Suppressor macrophage (primary cell): ENCODE measurements around the gene ZNF664.
A peak's percentile ranks its signal among the peaks of the same experiment; 100 is the strongest.

Source experiments
- DNase-seq, 4 experiments: peaks; one replicate each; pipeline ENCODE4 v3.0.0-alpha.2; 2020 to 2022

The ZNF664 gene

GRCh38 chr12:124010687-124011086 is 37.7 kb downstream of the ZNF664 start:
- DNase-seq = no peak

- DNase-seq = no peak
Measured at GRCh38 chr12:124011435-124012115, 38.6 kb downstream of the ZNF664 start.

DNA sequence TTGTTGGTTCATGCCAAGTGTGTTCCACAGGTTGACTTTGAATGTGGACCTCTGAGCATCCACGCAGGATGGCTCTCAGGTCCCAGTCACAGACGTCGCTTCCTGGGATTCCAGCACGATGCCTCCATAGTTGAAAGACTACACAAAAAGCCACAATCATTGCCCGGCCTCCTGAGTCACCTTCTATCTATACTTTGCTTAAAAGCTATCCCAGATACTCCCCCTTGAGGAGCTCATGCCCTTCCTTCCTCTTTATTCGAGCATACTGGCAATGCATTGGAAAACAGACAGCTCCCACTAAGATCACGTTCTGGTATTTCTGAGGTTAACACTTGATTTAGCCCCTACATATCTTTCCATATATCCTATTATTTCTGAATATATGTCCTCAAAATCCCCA is 40.1 kb downstream of the ZNF664 start:
- peak in 1 of 4 experiments; percentile 24 for DNase-seq

- no peak for DNase-seq
Measured at GRCh38 chr12:124015494-124016461, 42.8 kb downstream of the ZNF664 start.

DNA sequence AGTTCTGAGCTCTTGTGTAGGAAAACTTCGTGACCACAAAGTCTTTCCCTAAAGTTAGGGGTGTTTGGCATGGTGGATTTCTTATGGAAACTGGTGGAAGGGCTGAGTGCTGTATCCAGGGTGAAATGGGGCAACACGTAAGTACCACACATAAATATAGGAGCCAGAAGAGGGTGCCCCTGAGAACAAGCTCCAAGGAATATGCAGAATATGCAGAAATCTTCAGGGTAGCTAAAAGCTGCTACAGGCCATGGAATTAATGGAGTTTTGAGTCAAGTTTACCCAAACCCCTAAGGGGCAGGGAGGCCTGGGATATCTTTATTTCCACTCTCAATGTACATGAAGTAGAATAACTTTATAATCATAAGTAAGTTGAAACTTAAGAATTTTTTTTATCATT is 44.0 kb downstream of the ZNF664 start:
- DNase-seq = no peak

DNA sequence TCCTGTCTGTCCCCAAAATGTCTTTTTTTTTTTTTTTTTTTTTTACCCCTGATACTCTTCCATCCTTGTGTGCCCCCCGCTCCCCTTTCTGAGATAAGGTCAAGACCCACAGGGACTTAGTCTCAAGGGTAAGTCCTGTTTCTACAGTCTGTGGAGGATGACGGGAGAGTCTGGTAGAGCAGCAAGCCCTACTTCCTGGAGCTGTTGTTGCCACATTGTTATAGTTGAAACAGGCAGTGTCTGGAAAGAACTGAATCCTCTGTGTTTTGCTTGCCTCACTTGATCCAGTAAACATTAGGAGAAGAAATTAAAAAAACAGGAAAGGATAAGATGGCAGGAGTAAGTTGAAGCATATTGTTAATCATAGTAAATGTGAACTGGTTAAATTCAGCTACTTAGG is 45.5 kb downstream of the ZNF664 start:
- DNase-seq = no peak

GRCh38 chr12:124019115-124019514 is 46.1 kb downstream of the ZNF664 start:
- DNase-seq = no peak

DNA sequence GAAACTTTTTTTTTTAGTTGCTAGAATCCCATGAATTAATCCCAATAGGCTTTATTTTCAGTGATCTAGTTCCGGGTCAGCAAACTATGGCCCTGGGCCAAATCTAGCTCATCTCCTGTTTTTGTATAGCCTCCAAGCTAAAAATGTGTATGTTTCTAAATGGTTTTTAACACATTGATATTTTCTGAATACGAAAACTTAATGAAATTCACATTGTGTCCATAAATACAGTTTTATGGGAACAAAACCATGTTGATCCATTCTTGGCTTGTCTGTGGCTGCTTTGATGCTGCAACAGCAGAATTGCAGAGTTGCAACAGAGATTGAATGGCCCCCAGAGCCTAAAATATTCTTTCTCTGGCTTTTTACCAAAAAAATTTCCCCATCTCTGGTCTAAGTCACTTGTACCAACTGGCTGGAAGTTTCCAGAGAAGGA is 47.5 kb downstream of the ZNF664 start:
- peak in 1 of 4 experiments; percentile 15 for DNase-seq

DNA sequence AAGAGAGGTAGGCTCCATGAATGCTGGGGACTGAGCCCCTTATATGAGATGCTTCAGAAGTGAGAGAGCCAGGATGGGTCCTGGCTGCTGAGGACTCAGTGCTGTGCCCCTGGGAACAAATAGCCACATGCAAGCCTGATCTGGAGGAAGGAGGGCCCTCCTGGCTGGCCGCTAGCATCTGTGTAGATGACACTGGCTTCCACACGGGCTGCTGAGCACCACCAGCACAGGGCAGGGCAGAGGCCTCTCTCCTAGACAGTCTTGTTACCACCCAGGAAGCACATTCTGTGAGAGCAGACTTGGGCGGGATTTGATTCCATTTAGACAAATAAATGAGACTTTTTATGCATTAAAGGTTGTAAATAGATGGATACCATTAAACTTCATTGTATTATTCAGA is 48.0 kb downstream of the ZNF664 start:
- no peak for DNase-seq

DNA sequence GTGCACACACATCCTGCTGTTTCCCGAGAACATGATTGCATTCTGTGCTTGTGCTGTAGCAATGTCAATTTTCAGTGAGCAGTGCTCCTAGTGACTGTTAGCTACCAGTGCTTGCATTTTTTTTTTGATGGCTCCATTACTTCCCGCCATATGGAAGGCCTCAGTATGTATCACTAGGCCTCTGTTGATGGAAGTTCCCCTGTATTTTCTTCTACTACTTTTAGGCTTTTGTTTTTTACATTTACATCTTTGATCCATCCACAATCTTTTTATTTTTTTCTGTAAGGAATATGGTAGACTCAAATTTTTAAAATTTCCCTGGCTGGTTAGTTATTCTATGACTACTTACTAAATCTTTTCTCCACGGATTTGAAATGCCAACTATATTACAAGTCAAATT is 49.1 kb downstream of the ZNF664 start:
- DNase-seq = no peak

DNA sequence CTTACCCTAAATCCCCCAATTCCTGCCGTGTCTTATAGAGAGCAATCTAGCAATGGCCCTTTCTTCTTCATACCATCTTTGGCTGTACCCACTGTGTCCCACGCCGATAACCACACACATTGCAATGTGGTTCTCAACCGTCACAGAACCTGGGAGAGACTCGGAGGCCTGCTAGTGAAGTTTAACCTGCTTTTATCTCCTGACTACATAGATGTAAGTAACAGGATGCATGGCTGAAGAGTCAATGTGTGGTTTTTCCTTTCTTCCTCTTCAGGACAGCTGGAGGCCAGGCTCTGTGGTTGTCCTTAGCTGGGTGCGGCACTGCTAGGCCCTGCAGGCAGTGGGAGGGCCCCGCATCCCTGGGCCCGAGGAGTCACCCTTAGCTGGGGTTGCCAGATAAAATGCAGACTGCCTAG is 51.3 kb downstream of the ZNF664 start:
- peak; percentile 41 to 65 (median 58) for DNase-seq

DNA sequence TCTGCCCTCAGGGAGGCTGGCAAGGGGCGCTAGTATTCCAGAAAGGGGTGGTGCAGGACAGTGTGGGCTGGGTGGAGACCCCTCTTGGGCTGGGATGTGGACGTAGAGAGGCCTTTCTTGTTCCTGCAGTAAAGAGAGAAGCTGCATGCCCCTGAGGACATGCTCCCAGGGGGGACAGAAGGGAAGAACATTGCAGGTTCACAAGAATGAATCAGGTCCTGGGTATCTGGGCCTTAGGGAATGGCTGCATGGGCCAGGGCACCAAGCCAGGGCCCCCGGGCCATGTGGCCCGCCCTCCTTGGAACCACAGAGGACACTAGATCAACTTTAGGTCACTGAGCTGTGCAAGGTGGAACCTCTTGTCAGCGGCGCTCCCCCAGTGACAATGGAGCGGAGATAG is 51.8 kb downstream of the ZNF664 start:
- no peak for DNase-seq

DNA sequence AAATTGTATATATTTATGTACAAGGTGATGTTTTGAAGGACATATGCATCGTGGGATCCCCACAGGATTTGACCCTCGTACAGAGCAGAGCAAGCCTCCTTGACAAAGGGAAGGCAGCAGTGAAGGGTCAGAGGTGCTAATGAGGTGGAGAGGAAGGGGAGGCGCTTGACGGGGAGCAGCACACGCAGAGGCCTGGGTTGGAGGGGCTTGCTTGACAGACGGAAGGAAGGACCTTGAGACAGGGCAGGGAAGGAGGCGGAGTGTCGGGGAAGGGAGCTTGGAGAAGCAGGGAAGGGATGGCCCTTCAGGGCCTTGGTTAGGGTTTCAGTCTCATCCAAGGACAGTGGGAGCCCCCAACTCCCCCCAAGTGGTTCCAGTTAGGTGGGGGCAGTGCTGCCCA is 52.6 kb downstream of the ZNF664 start:
- DNase-seq = no peak

GRCh38 chr12:124026755-124027745 is 54.0 kb downstream of the ZNF664 start:
- peak; percentile 69 to 92 (median 82) for DNase-seq

DNA sequence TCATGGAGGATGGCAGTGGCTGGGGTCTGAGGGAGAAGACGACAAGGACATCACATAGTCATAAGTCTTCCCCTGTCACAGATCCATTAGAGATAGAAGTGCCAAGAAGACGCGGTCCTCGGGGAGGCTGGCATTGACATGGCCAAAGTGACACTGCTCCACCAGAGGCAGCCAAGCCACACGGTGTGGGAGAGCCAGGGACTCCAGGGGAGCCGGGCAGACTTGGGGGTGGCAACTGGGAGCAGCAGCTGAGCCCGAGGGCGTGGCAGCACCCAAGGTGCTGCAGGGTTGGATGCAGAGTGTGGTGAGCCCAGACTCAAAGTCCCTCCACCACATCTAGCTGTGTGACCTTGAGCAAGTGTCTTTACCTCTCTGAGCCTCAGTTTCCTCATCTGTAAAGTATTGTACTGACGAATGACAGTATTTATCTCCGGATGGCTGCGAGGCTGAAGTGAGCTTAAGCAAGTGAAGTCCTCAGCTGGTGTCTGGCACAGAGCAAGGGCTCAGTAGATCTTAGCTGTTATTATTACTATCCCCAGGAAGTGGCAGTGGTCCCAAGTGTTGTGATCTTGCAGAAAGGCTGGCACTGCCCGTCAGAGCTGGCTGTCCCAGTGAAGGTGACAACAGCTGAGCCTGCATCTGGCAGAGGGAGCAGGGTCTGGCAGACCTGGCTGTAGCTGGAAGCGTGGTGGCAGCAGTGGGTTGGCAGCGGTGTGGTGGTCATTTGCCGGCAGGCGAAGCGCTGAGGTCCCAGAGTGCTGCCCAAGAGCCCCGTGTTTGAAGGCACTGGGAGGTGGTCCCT is 54.9 kb downstream of the ZNF664 start:
- no peak for DNase-seq

- no peak for DNase-seq
Measured at GRCh38 chr12:124028555-124028925, 55.5 kb downstream of the ZNF664 start.

DNA sequence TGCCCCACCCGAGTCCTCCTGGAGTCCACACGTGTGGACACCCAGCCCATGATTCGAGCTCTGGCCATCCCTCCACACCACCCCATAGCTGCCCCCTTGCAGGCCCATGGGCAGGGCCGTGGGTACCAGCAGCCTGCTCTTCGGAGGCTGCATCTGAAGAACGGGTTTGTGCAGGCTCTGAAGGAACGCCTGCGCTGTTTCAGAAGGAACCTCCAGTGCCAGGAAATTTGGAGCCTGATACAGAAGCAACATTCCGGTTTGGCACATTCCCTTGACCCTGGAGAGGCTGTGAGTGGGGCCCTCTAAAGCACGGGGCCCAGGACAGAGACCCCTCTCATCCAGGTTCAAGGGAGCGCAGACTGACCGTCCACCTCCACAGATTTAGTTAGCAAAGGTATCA is 57.0 kb downstream of the ZNF664 start:
- DNase-seq = no peak

- DNase-seq = no peak
Measured at GRCh38 chr12:124030510-124030909, 57.5 kb downstream of the ZNF664 start.

DNA sequence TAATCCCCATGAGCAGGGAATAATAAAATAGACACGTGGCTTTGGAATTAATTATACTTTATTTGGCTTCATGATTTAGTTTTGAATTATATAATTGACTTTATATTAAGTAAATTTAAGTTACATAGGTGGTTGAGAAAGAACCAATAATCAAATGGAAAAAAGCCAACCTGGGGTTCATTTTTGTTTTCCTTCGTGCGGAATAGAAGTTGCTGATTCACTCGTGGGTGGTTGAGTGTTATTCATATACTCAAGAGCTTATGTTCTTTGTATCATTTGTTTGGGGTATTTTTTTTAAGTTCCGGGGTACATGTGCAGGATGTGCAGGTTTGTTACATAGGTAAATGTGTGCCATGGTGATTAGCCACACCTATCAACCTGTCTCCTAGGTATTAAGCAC is 58.0 kb downstream of the ZNF664 start:
- DNase-seq = no peak

DNA sequence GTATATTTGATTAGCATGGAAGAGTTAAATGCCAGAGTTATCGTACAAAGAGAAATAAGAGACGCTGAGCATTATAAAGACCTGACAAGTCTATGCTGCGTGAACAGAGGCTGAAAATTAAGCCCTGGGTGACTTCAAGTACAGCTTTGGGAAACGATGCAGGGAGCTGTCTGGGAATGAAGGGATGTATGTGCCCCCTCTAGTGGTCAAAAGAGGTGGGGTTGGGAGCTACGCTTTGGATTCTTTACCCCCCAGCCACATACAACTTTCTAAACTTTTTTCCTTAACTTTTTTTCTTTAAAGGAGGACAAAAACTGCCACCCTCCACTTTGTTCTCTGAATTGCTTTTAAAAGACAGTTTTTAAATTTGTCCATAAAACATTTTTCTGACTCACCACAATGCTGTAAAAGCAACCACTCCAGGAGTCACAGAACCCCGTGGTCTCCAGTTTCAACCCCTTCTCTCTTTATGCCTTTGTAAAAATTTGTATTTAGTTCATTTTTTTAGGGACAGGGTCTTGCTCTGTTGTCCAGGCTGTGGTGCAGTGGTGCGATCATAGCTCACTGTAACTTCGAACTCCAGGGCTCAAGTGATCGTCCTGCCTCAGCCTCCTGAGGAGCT is 59.4 kb downstream of the ZNF664 start:
- peak; percentile 61 to 80 (median 72) for DNase-seq

- DNase-seq = no peak
Measured at GRCh38 chr12:124033859-124034258, 60.8 kb downstream of the ZNF664 start.
